Urinary bladder (tissue), 4 donors: Measurements from ENCODE around the gene INSRR. TPM values are rescaled to one million over a fixed set of nuclear protein-coding genes. Genes with fewer than 3 reads are reported as not detected.
A peak's percentile ranks its signal among the peaks of the same experiment; 100 is the strongest.

Experiments
- DNase-seq: peaks from one replicate; pipeline ENCODE4 v3.0.0-alpha.2; 2015; ENCODE audit errors: extremely low spot score
- H3K27ac ChIP-seq: one replicate; pipeline ENCODE4 v1.5.1; 2013; ENCODE audit warnings: low read depth, mild to moderate bottlenecking, moderate library complexity
- H3K36me3 ChIP-seq: one replicate; pipeline ENCODE4 v1.6.1; 2013; ENCODE audit warnings: mild to moderate bottlenecking, moderate library complexity; ENCODE audit not compliant: insufficient read depth
- H3K4me1 ChIP-seq: one replicate; pipeline ENCODE4 v1.6.1; 2013; ENCODE audit warnings: mild to moderate bottlenecking, moderate library complexity; ENCODE audit not compliant: insufficient read depth
- H3K4me3 ChIP-seq: one replicate; pipeline ENCODE4 v1.5.1; 2013; ENCODE audit warnings: low read depth, low read length
- WGBS: extraction: QIAGEN DNeasy Blood & Tissue Kit; methylation state at CpG from one replicate; pipeline ENCODE4 v1.1.7; 2013; 5-methylcytosine and 5-hydroxymethylcytosine counted together
- polyA plus RNA-seq: library from polyadenylated mRNA; stranded (reverse); fragments of 200-250 nt; gene quantifications from one replicate; pipeline ENCODE4 v1.2.3, GENCODE V29; 2013
- total RNA-seq: library from RNA; depleted of rRNA; stranded (reverse); fragments of >200 nt; gene quantifications from one replicate; pipeline ENCODE4 v1.2.3, GENCODE V29; 2014
- donor health status: healthy with polysubstance abuse.
- donor health status: healthy.

INSRR gene
- total and polyA plus RNA-seq, 2 donors: 0.04 to 0.11 TPM

GRCh38 chr1:156834322-156834721 lies 24.6 kb downstream of the INSRR start:
- no peak overlapping the region for H3K27ac ChIP-seq
- no peak overlapping the region for H3K4me3 ChIP-seq
- no peak for DNase-seq
- 81% methylated on average over 3 of the region's 3 CpGs for WGBS
- no peaks in the 10 kb centered on the region for H3K4me1 ChIP-seq
- H3K36me3 ChIP-seq: no peaks in the 10 kb centered on the region

GRCh38 chr1:156833603-156834002 lies 25.3 kb downstream of the INSRR start:
- Histone ChIP-seq H3K4me1 (no peaks in the 10 kb centered on the region), H3K27ac (no peak overlapping the region), H3K4me3 (no peak overlapping the region), H3K36me3 (no peaks in the 10 kb centered on the region)
- WGBS: 42% methylated on average over 2 of the region's 2 CpGs
- DNase-seq: no peak

GRCh38 chr1:156832434-156832833 lies 26.5 kb downstream of the INSRR start:
- Histone ChIP-seq H3K4me1 (no peaks in the 10 kb centered on the region), H3K4me3 (no peak overlapping the region), H3K36me3 (no peaks in the 10 kb centered on the region), H3K27ac (no peak overlapping the region)
- WGBS: 53% methylated on average over 5 of the region's 5 CpGs
- no peak for DNase-seq

- DNase-seq: no peak
- Histone ChIP-seq H3K36me3 (no peaks in the 10 kb centered on the region), H3K4me1 (no peaks in the 10 kb centered on the region), H3K27ac (no peak overlapping the region), H3K4me3 (no peak overlapping the region)
- WGBS: 60% methylated on average over 18 of the region's 18 CpGs
These were observed 30.4 kb downstream of the INSRR start for GRCh38 chr1:156828400-156829124.

GRCh38 chr1:156826630-156827029 lies 32.3 kb downstream of the INSRR start:
- 44% methylated on average over 1 of the region's 1 CpG for WGBS
- Histone ChIP-seq H3K4me1 (no peaks in the 10 kb centered on the region), H3K27ac (no peak overlapping the region), H3K36me3 (no peaks in the 10 kb centered on the region), H3K4me3 (no peak overlapping the region)
- no peak for DNase-seq

- WGBS: 86% methylated on average over 5 of the region's 5 CpGs
- no peak overlapping the region for H3K27ac ChIP-seq
- DNase-seq: no peak
- no peaks in the 10 kb centered on the region for H3K4me1 ChIP-seq
- no peaks in the 10 kb centered on the region for H3K36me3 ChIP-seq
- no peak overlapping the region for H3K4me3 ChIP-seq
These were observed 35.6 kb downstream of the INSRR start for GRCh38 chr1:156823210-156823790.

- Histone ChIP-seq H3K36me3 (no peaks in the 10 kb centered on the region), H3K4me3 (no peak overlapping the region), H3K4me1 (no peaks in the 10 kb centered on the region), H3K27ac (no peak overlapping the region)
- no peak for DNase-seq
- 65% methylated on average over 1 of the region's 1 CpG for WGBS
These were observed 36.2 kb downstream of the INSRR start for GRCh38 chr1:156822680-156823079.

GRCh38 chr1:156821801-156822200 lies 37.1 kb downstream of the INSRR start:
- Histone ChIP-seq H3K4me3 (no peak overlapping the region), H3K27ac (no peak overlapping the region), H3K36me3 (no peaks in the 10 kb centered on the region), H3K4me1 (no peaks in the 10 kb centered on the region)
- 66% methylated on average over 4 of the region's 4 CpGs for WGBS
- no peak for DNase-seq

- DNase-seq: no peak
- H3K4me3 ChIP-seq: no peak within 1 kb of the TSS
- 50% methylated on average over 10 of the region's 10 CpGs for WGBS
These were observed 42.2 kb downstream of the INSRR start, which contains the start of gene SH2D2A for GRCh38 chr1:156816561-156817328. Gene SH2D2A (minus strand): TSS chr1:156816848. CDS start chr1:156816708, 140 bp downstream.

GRCh38 chr1:156815961-156816422 lies 42.9 kb downstream of the INSRR start:
- Histone ChIP-seq H3K4me1 (no peaks in the 10 kb centered on the region), H3K4me3 (no peak overlapping the region), H3K36me3 (no peaks in the 10 kb centered on the region), H3K27ac (no peak overlapping the region)
- WGBS: 72% methylated on average over 10 of the region's 10 CpGs
- no peak for DNase-seq

More at GRCh38 chr1:156816561-156817328, 42.2 kb downstream of the INSRR start, which contains the start of gene SH2D2A:
- Histone ChIP-seq H3K27ac (peak within 1 kb of the TSS; percentile 4), H3K36me3 (no peaks in the 10 kb centered on the region), H3K4me1 (no peaks in the 10 kb centered on the region)

- Histone ChIP-seq H3K36me3 (no peaks in the 10 kb centered on the region), H3K4me3 (no peak overlapping the region), H3K4me1 (no peaks in the 10 kb centered on the region), H3K27ac (no peak overlapping the region)
- no peak for DNase-seq
- WGBS: 59% methylated on average over 5 of the region's 5 CpGs
These were observed 43.5 kb downstream of the INSRR start for GRCh38 chr1:156815307-156815826.

GRCh38 chr1:156814571-156815260 lies 44.2 kb downstream of the INSRR start:
- no peak overlapping the region for H3K4me3 ChIP-seq
- 82% methylated on average over 7 of the region's 7 CpGs for WGBS
- no peak overlapping the region for H3K27ac ChIP-seq
- H3K4me1 ChIP-seq: no peaks in the 10 kb centered on the region
- no peaks in the 10 kb centered on the region for H3K36me3 ChIP-seq
- DNase-seq: no peak
